A673 (cell line): ENCODE measurements around the gene PATJ.

ENCODE experiments used
- EZH2 ChIP-seq: fragments of 200-600 bp; sonication (generic); IDR thresholded peaks from 2 replicates; pipeline ENCODE4 v1.6.1; 2017; ENCODE audit warnings: borderline replicate concordance, low read depth, mild to moderate bottlenecking, mixed read lengths, antibody characterized with exemption, low read length; ENCODE audit not compliant: poor library complexity, severe bottlenecking
- TF ChIP-seq, protein P1 (sequence below): fragments of 300-800, 200-600 bp; sonication (generic); conservative IDR thresholded peaks from 2 replicates; pipeline ENCODE4 v1.5.1; 2017; ENCODE audit warnings: low read depth, mild to moderate bottlenecking, antibody characterized with exemption, low read length, moderate library complexity, mixed read lengths

DNA sequence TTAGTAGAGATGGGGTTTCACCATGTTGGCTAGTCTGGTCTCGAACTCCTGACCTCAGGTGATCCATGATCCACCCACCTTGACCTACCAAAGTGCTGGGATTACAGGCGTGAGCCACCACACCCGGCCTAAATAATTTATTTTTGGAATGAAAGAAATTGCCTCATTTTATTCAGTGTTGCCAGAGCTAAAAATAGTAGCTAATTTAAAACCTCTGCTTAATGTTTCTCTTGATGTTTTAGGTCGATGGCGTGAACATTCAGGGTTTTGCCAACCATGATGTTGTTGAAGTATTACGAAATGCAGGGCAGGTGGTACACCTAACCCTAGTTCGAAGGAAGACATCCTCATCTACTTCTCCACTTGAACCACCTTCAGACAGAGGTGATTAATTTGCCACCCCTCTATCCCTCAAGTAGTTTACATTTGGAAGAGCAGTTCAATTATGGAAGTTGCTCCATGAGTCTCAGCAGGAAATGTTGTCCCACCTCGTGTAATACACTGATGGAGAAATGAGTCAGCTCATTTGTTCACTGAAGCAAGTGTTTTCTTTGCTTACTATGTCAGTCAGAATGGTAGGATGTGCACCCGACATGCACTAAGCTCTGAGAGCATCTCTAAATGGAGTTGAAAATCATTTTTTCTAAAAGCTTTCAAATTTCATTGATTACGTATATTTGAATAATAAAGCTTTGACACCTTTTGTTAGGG is 54.9 kb downstream of the PATJ start:
- TF ChIP-seq, protein P1, sequence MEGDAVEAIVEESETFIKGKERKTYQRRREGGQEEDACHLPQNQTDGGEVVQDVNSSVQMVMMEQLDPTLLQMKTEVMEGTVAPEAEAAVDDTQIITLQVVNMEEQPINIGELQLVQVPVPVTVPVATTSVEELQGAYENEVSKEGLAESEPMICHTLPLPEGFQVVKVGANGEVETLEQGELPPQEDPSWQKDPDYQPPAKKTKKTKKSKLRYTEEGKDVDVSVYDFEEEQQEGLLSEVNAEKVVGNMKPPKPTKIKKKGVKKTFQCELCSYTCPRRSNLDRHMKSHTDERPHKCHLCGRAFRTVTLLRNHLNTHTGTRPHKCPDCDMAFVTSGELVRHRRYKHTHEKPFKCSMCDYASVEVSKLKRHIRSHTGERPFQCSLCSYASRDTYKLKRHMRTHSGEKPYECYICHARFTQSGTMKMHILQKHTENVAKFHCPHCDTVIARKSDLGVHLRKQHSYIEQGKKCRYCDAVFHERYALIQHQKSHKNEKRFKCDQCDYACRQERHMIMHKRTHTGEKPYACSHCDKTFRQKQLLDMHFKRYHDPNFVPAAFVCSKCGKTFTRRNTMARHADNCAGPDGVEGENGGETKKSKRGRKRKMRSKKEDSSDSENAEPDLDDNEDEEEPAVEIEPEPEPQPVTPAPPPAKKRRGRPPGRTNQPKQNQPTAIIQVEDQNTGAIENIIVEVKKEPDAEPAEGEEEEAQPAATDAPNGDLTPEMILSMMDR = no peak
- TF ChIP-seq EZH2 = no peak
